Central memory CD8-positive, alpha-beta T cell (primary cell): ENCODE data around the gene KRT15.

Experiments
- ATAC-seq: fragments of 150-1000 bp; cut with Tn5 transposase; replicated peaks from 2 replicates; pipeline ENCODE4 v1.10.0; 2022; ENCODE audit warnings: mild to moderate bottlenecking, moderate FRiP score, moderate number of reproducible peaks; ENCODE audit not compliant: poor library complexity, severe bottlenecking; ENCODE audit errors: extremely low read depth
- DNase-seq, 2 donors: peaks; one replicate each; pipeline ENCODE4 v3.0.0; 2021; ENCODE audit warnings: low spot score in 2 of 2
- H3K27ac Mint-ChIP-seq: one replicate; pipeline ENCODE4 v1.8.0; 2022; ENCODE audit warnings: low read depth, mild to moderate bottlenecking, moderate library complexity, mixed read lengths
- H3K27me3 Mint-ChIP-seq: one replicate; pipeline ENCODE4 v1.8.0; 2022; ENCODE audit warnings: mixed read lengths
- H3K36me3 Mint-ChIP-seq: one replicate; pipeline ENCODE4 v1.8.0; 2022; ENCODE audit warnings: mild to moderate bottlenecking, moderate library complexity, mixed read lengths; ENCODE audit not compliant: insufficient read depth
- H3K4me1 Mint-ChIP-seq: one replicate; pipeline ENCODE4 v1.8.0; 2022; ENCODE audit warnings: mixed read lengths
- H3K4me3 Mint-ChIP-seq: one replicate; pipeline ENCODE4 v1.8.0; 2022; ENCODE audit warnings: mild to moderate bottlenecking, moderate library complexity, mixed read lengths
- H3K9me3 Mint-ChIP-seq: one replicate; pipeline ENCODE4 v1.8.0; 2022; ENCODE audit warnings: mixed read lengths

Gene KRT15

DNA sequence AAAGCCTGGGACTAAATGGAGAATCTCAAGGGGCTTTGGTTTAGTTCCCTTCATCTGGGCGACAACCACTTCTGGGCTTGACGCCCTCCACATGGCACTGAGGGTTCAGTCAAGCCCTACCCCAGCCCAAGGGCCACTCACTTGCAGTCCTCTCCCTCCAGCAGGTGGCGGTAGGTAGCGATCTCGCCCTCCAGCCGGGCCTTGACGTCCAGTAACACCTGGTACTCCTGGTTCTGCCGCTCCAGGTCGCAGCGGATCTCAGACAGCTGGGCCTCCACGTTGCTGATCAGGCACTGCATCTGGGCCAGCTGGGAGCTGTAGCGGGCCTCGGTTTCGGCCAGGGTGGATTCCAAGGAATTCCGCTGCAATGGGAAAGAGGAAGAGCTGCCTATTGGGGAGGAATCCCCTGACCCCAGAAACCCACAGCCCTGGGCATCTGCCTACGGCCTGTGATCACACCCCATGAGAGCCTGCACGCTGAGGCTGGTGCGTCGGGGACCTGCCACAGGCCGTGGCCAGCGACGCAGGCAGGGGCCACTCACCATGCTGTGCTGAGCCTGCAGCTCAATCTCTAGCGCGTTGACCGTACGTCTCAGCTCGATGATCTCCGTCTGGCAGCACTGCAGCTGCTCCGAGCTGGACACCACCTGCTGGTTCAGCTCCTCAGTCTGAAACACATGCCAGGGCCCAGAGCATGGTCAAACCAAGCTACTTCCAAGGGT is 31.7 kb downstream of the KRT15 start:
- no peak for ATAC-seq
- no peaks in the 10 kb centered on the region for H3K9me3 Mint-ChIP-seq
- H3K36me3 Mint-ChIP-seq, result no peaks in the 10 kb centered on the region
- peaks cover 8% of the 10 kb centered on the region for H3K27me3 Mint-ChIP-seq
- H3K27ac Mint-ChIP-seq, result no peak overlapping the region
- DNase-seq, result no peak
- H3K4me3 Mint-ChIP-seq, result no peak overlapping the region
- H3K4me1 Mint-ChIP-seq, result peaks cover 10% of the 10 kb centered on the region

DNA sequence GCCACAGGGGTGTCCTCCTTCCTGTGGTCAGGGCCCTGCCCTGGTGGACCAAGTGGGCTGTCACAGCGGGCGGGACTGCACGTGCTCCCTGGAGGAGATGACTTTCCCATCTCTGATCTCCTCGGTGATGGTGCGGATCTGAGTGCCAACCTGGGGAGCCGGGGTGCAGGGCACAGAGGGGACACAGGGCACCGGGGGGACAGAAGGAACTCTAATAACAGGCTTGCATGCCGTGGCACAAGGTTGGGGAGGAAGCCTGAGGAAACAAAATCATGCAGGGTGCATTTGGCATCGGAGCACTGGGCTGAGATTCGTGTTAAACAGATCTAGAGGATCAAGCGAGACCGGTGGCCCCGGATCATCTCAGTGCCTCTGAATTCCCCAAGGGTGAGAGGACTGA is 32.4 kb downstream of the KRT15 start:
- no peak for DNase-seq
- H3K4me3 Mint-ChIP-seq, result no peak overlapping the region
- H3K36me3 Mint-ChIP-seq, result no peaks in the 10 kb centered on the region
- ATAC-seq, result no peak
- H3K4me1 Mint-ChIP-seq, result peaks cover 10% of the 10 kb centered on the region
- H3K27ac Mint-ChIP-seq, result no peak overlapping the region
- no peaks in the 10 kb centered on the region for H3K9me3 Mint-ChIP-seq
- peaks cover 8% of the 10 kb centered on the region for H3K27me3 Mint-ChIP-seq

- DNase-seq (no peak), ATAC-seq (no peak)
- H3K9me3 Mint-ChIP-seq, result no peaks in the 10 kb centered on the region
- no peak overlapping the region for H3K4me3 Mint-ChIP-seq
- no peak overlapping the region for H3K27ac Mint-ChIP-seq
- H3K27me3 Mint-ChIP-seq, result peaks cover 8% of the 10 kb centered on the region
- H3K36me3 Mint-ChIP-seq, result no peaks in the 10 kb centered on the region
- peaks cover 3% of the 10 kb centered on the region for H3K4me1 Mint-ChIP-seq
These were observed 33.5 kb downstream of the KRT15 start for GRCh38 chr17:41484920-41485904.

DNA sequence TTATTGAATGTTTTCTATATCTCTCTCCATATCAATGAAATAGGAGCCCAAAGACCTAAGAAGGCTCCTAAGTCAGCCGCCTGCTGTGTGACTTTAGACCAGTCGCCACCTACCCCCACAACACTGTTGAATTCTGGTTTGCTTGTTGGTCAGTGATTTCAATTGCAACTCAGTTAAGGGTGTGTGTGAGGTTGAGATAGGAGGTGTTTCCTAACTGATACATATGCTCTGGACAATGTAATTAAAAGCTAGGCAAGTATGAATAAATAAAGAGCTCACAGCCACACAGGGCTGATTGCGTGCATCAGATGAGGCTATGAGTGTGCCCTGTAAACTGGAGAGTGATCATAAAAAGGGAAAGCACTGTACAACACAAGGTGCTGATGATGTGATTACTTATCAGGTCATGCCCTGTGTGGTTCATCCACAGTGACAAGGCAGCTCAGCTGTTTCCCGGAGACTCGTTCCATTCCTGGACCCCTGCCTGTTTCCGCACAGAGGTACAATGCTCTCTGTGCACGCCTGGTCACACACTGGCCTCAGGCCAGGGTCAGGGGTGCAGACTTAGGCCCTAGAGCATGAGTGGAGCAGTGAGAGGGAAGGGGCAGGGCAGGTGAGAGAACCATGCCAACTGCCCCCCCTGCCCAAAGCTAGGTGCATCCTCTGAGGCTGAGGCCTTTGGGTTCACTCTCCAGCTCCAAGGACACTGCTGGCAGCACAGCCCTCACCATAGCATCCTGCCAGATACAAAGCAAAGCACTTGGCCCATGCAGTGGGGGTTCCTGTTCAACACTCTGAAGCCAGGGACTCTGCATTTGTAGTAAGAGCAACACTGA is 34.5 kb downstream of the KRT15 start:
- Mint-ChIP-seq H3K4me3 (no peak overlapping the region), H3K36me3 (no peaks in the 10 kb centered on the region), H3K9me3 (no peaks in the 10 kb centered on the region), H3K27ac (no peak overlapping the region), H3K27me3 (peaks cover 8% of the 10 kb centered on the region), H3K4me1 (no peaks in the 10 kb centered on the region)
- ATAC-seq, result no peak
- DNase-seq, result no peak

DNA sequence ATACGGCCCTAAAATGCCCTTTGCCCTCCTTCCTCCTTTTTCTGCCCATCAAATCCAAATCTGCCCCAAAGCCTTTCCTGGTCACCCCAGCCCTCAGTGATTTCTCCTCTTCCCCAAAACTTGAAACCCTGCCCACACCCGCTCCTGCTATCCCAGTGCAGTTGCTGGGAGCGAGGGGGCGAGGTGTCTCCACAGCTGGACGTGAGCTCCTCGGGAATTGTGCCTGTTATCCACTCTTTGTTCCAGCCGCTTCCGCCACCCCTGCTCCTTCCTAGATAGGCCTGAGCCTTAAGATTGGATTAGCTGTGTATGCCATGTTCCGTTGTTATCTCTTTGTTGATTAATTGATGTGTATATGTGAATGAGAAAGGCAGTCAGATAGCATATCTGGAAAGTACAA is 35.2 kb downstream of the KRT15 start:
- H3K27ac Mint-ChIP-seq, result no peak overlapping the region
- H3K9me3 Mint-ChIP-seq, result no peaks in the 10 kb centered on the region
- no peak for DNase-seq
- ATAC-seq, result no peak
- H3K36me3 Mint-ChIP-seq, result no peaks in the 10 kb centered on the region
- no peak overlapping the region for H3K4me3 Mint-ChIP-seq
- H3K27me3 Mint-ChIP-seq, result peaks cover 8% of the 10 kb centered on the region
- H3K4me1 Mint-ChIP-seq, result no peaks in the 10 kb centered on the region

GRCh38 chr17:41481036-41481435 is 37.7 kb downstream of the KRT15 start, which contains the start of gene KRT35:
Gene KRT35, minus strand, starts transcription at chr17:41481151. Its CDS starts 54 bp downstream, at chr17:41481097.
- no peaks in the 10 kb centered on the region for H3K4me1 Mint-ChIP-seq
- H3K4me3 Mint-ChIP-seq, result no peak within 1 kb of the TSS
- ATAC-seq, result no peak
- DNase-seq, result no peak
- H3K9me3 Mint-ChIP-seq, result no peaks in the 10 kb centered on the region
- no peak within 1 kb of the TSS for H3K27ac Mint-ChIP-seq
- H3K36me3 Mint-ChIP-seq, result no peaks in the 10 kb centered on the region
- H3K27me3 Mint-ChIP-seq, result peaks cover 8% of the 10 kb centered on the region

- H3K27ac Mint-ChIP-seq, result no peak overlapping the region
- H3K9me3 Mint-ChIP-seq, result no peaks in the 10 kb centered on the region
- DNase-seq, result no peak
- H3K27me3 Mint-ChIP-seq, result peaks cover 8% of the 10 kb centered on the region
- no peaks in the 10 kb centered on the region for H3K4me1 Mint-ChIP-seq
- ATAC-seq, result no peak
- H3K4me3 Mint-ChIP-seq, result no peak overlapping the region
- no peaks in the 10 kb centered on the region for H3K36me3 Mint-ChIP-seq
These were observed 38.1 kb downstream of the KRT15 start for GRCh38 chr17:41480581-41480980.

- Mint-ChIP-seq H3K9me3 (no peaks in the 10 kb centered on the region), H3K4me1 (no peaks in the 10 kb centered on the region), H3K4me3 (no peak overlapping the region), H3K36me3 (no peaks in the 10 kb centered on the region), H3K27ac (no peak overlapping the region), H3K27me3 (peaks cover 8% of the 10 kb centered on the region)
- no peak for ATAC-seq
- no peak for DNase-seq
These were observed 38.6 kb downstream of the KRT15 start for GRCh38 chr17:41480136-41480535.

DNA sequence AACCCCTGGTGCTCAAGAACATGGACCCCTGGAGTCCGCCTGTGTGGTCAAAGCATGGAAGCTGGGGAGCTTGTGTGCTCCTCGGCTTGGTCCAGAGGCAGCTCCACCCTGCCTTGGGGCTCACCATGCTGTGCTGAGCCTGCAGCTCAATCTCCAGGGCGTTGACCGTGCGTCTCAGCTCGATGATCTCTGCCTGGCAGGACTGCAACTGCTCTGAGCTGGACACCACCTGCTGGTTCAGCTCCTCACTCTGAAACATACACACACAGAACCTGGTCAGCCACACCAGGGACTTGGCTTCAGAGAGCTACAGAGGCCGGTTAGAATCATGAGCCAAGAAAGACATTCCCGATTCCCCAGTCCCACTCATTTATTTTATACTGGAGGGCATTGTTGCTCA is 40.5 kb downstream of the KRT15 start:
- Mint-ChIP-seq H3K9me3 (no peaks in the 10 kb centered on the region), H3K27me3 (peaks cover 6% of the 10 kb centered on the region), H3K27ac (no peak overlapping the region), H3K4me3 (no peak overlapping the region), H3K36me3 (no peaks in the 10 kb centered on the region), H3K4me1 (no peaks in the 10 kb centered on the region)
- no peak for DNase-seq
- ATAC-seq, result no peak

GRCh38 chr17:41476866-41477815 is 41.5 kb downstream of the KRT15 start:
- DNase-seq, result no peak
- H3K4me1 Mint-ChIP-seq, result no peaks in the 10 kb centered on the region
- ATAC-seq, result no peak
- peaks cover 13% of the 10 kb centered on the region for H3K27me3 Mint-ChIP-seq
- H3K36me3 Mint-ChIP-seq, result no peaks in the 10 kb centered on the region
- H3K9me3 Mint-ChIP-seq, result no peaks in the 10 kb centered on the region
- H3K27ac Mint-ChIP-seq, result no peak overlapping the region
- H3K4me3 Mint-ChIP-seq, result no peak overlapping the region

GRCh38 chr17:41475421-41475820 is 43.3 kb downstream of the KRT15 start:
- Mint-ChIP-seq H3K4me3 (no peak overlapping the region), H3K36me3 (no peaks in the 10 kb centered on the region), H3K4me1 (no peaks in the 10 kb centered on the region), H3K27me3 (peaks cover 13% of the 10 kb centered on the region), H3K9me3 (no peaks in the 10 kb centered on the region), H3K27ac (no peak overlapping the region)
- ATAC-seq, result no peak
- no peak for DNase-seq
